ENCODE measurements around the gene MASP1.

- TF ChIP-seq TCF12 (IDR thresholded peaks at IDR 0.05; ENCODE audit: low read depth) = no peak
- TF ChIP-seq YY1 (IDR thresholded peaks at IDR 0.05; ENCODE audit: low read depth) = no peak
- no peak for TF ChIP-seq RAD21 (IDR thresholded peaks at IDR 0.05; ENCODE audit: low read depth)
- no peak for TF ChIP-seq REST (IDR thresholded peaks at IDR 0.05; ENCODE audit: low read depth)
- TF ChIP-seq, protein P1, sequence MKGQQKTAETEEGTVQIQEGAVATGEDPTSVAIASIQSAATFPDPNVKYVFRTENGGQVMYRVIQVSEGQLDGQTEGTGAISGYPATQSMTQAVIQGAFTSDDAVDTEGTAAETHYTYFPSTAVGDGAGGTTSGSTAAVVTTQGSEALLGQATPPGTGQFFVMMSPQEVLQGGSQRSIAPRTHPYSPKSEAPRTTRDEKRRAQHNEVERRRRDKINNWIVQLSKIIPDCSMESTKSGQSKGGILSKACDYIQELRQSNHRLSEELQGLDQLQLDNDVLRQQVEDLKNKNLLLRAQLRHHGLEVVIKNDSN (IDR thresholded peaks at IDR 0.05) = no peak
- no peak for TF ChIP-seq EP300 (IDR thresholded peaks at IDR 0.05; ENCODE audit: borderline replicate concordance)
Measured at GRCh38 chr3:187274315-187274976, 17.1 kb downstream of the MASP1 start.
